Astrocyte (in vitro differentiated cells and primary cell): ENCODE results near the gene MMP1.

Experiments used
- CTCF ChIP-seq: IDR thresholded peaks from 2 replicates; pipeline ENCODE4 v1.5.1; 2011; ENCODE audit warnings: low read depth, mild to moderate bottlenecking, inconsistent platforms, low read length, moderate library complexity; ENCODE audit not compliant: insufficient read depth
- EZH2 ChIP-seq: IDR thresholded peaks from 2 replicates; pipeline ENCODE4 v1.6.1; 2012; ENCODE audit warnings: mild to moderate bottlenecking, low read length, inconsistent platforms; ENCODE audit not compliant: insufficient read depth

GRCh38 chr11:102830001-102830727 lies 32.2 kb upstream of the MMP1 start:
- TF ChIP-seq CTCF: no peak
- TF ChIP-seq EZH2: no peak
